Adrenal gland (tissue), 5 donors: ENCODE data around the gene DLGAP1.

ENCODE experiments used
- CTCF ChIP-seq, 6 experiments: fragments of 450-650 bp in 4 of 6; fragments of 200-600 bp in 2 of 6; sonication (generic) in 1 of 6; IDR thresholded peaks; 1 replicate in 5 of 6; 2 replicates in 1 of 6; pipeline versions ENCODE4 v1.5.1 to v1.8.0; 2016 to 2021; ENCODE audit warnings: antibody characterized with exemption in 6 of 6, mild to moderate bottlenecking in 2 of 6, moderate library complexity in 1 of 6
- POLR2A ChIP-seq, 2 donors: fragments of 450-650 bp; IDR thresholded peaks; one replicate each; pipeline ENCODE4 v1.6.1; 2017; ENCODE audit warnings: antibody characterized with exemption in 2 of 2, mild to moderate bottlenecking in 2 of 2, moderate library complexity in 1 of 2
- donor health status: DM: no; HTN: no; CAD: no.

GRCh38 chr18:4299395-4299794 lies 155.7 kb downstream of the DLGAP1 start:
- no peak for TF ChIP-seq CTCF (IDR thresholded peaks at IDR 0.05)
- TF ChIP-seq POLR2A (IDR thresholded peaks at IDR 0.05): no peak
